SHP77 treated with DMSO at 0.1 percent for 48 hours (cell line): ENCODE data around the gene SCYL1.

Experiments
- DNase-seq: peaks from one replicate; lab custom pipeline; 2025; lab: John Stamatoyannopoulos, UW

SCYL1 gene

DNA sequence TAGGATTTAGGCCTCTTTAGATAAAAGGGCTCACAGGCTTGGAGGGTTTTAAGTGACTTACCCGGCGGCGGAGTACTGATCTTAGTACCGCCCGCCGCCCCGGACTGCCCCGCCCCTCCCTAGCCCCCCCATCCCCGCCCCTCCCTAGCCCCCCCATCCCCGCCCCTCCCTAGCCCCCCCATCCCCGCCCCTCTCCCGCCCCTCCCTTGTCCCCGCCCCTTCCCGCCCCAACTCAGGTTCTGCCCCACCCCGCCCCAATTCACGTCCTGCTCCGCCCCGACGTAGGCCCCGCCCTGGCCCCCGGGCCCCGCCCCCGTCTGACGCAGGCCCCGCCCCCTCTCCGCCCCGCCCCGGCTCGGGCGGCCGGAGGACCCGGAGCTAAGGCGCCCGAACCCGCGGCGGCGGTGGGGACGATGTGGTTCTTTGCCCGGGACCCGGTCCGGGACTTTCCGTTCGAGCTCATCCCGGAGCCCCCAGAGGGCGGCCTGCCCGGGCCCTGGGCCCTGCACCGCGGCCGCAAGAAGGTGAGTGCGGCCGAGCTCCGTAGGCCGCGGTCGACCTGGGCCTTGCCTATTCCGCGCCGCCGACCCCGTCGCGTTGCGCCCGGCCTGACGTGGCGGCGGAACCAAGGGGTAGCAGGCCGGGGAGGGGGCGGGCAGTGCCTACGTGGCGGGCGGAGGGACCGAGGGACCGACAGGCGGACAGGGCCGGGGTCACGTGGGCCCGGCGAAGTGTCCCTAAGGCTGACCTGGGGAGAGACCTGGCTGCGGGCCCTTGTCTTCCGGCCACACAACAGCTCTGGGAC lies at the start of gene SCYL1:
Gene SCYL1 (plus strand): TSS at position 343 of the 805 bp plus-strand sequence. CDS start 71 bp downstream, at position 414.
- DNase-seq, result no peak

- DNase-seq, result no peak
These were observed 48.2 kb upstream of the SCYL1 start for GRCh38 chr11:65476632-65477148.

- DNase-seq, result peak; percentile 77
These were observed 47.5 kb upstream of the SCYL1 start for GRCh38 chr11:65477149-65477965.

GRCh38 chr11:65478388-65479183 lies 46.3 kb upstream of the SCYL1 start:
- no peak for DNase-seq

- DNase-seq, result peak; percentile 63
These were observed 45.4 kb upstream of the SCYL1 start for GRCh38 chr11:65479184-65480145.

DNA sequence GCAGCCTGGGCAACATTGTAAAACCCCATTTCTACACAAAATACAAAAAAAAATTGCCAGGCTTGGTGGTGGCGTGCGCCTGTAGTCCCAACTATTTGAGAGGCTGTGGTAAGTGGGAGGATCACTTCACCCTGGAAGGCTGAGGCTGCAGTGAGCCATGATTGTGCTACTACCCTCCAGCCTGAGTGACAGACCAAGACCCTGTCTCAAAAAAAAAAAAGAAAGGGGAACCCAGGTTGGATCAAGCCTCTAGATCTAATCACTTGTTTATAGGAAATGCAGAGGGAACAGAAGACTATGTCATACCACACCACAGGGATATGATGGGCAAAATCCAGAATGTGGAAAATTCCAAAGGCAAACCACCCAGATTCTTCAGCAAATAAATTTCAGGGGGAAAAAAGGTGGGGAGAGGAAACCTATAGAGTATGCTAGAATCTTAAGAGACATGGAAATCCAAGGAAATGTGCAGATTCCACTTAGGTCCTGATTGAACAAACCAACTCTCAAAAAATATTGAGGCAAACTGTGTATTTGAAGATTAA lies 42.5 kb upstream of the SCYL1 start:
- DNase-seq, result no peak

DNA sequence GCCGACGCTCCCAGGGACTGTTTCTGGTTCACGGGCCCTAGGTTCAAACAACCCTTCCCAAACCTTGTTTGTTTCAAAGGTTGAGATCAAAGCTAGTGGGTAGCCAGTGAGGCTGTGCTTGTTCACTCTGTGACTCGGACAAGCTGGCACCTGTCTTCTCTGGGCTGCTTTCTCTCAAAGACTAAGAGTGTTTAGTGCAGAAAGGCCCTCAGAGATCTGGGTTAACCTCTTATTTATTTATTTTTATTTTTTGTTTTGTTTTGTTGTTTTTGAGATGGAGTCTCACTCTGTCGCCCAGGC lies 39.0 kb upstream of the SCYL1 start:
- no peak for DNase-seq

DNA sequence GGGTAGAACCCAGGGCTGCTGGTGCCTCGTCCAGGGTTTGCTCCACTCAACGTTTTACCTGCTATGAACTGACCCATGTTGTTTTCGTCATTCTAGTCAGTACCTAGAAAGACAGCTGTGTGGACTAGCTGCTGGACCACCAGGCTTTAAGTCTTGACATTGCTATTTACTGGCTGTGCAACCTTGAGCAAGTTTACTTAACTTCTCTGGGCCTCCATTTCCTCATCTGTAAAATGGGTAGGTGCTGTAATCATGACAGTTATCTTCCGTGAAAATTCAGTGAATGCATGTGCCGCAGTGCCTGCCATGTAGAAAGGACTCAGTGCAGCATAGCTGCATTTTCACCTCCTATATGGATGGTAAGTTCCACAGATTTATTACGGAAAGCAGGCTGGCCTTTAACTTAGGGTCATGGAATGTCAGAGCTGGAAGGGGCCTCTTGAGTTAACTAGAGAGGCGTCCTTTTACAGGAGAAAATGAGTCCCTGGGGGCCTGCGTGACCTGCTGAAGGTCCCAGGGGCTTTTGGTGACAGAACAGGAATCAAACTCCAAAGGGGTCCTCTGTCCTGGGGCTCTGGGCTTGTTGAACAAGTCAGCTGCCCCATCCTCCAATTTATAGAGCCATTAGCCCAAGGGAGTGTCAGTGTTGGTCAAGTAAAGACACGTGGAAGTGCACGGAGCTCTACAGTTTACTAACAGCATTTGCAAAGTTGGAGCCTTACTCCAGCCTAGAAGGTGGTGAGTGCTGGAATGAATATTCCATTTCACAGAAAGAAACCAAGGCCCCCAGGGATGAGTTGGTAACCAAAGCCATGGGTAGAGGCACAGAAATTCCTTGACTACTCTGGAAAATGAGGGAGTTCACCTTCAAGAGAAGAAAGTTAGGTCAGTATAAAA lies 38.1 kb upstream of the SCYL1 start:
- DNase-seq, result no peak

GRCh38 chr11:65487467-65488272 lies 37.2 kb upstream of the SCYL1 start:
- DNase-seq, result peak; percentile 98

DNA sequence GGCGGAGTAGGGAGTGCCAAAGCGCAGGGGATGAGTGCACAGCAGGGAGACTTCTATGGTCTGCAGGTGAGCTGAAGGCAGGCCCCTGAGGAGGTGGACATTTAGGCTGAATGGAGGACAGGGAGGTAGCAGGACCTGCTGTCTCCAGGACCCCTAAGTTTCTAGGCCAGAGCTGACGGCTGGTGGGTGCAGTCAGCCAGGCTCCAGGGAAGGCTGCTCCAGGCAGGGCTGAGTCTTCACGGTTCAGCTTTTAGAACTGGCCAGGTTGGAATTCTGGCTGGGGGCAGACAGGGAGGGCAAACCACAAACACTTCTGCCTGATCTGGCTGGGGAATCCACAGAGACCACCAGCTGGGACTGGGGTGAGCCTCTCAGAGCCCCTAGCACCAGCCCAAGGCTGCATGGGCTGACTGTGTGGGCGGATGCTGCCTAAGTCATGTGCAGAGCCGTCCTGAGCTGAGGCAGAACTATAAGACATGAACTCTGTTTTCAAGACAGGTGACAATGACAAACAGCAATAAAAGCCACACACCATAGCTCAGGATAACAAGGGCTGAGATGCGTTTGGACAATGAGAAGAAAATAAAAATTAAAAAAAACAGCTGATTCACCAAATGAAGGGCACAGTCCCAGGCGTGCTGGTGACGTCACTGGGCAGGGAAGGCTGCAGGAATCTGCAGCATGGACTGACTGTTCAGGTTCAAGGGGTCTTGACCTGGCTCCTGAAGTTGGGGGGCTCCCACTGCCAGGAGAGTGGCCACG lies 36.4 kb upstream of the SCYL1 start:
- no peak for DNase-seq

GRCh38 chr11:65489035-65489705 lies 35.7 kb upstream of the SCYL1 start:
- no peak for DNase-seq

- no peak for DNase-seq
These were observed 35.1 kb upstream of the SCYL1 start for GRCh38 chr11:65489706-65490320.

DNA sequence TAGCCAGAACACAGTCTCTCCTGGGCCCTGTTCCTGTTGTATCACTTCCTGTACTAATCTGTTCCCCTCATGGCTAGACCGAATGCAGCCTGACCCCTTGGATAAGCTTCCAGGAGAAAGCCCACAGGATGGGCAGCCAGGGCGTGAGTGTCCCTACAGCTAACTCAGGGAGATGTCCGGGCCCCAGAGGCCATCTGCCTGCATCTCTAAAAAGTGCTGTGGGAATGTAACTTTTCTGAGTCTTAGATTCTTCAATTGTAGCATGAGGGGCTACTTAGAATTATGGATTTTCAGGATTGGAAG lies 33.8 kb upstream of the SCYL1 start:
- no peak for DNase-seq

DNA sequence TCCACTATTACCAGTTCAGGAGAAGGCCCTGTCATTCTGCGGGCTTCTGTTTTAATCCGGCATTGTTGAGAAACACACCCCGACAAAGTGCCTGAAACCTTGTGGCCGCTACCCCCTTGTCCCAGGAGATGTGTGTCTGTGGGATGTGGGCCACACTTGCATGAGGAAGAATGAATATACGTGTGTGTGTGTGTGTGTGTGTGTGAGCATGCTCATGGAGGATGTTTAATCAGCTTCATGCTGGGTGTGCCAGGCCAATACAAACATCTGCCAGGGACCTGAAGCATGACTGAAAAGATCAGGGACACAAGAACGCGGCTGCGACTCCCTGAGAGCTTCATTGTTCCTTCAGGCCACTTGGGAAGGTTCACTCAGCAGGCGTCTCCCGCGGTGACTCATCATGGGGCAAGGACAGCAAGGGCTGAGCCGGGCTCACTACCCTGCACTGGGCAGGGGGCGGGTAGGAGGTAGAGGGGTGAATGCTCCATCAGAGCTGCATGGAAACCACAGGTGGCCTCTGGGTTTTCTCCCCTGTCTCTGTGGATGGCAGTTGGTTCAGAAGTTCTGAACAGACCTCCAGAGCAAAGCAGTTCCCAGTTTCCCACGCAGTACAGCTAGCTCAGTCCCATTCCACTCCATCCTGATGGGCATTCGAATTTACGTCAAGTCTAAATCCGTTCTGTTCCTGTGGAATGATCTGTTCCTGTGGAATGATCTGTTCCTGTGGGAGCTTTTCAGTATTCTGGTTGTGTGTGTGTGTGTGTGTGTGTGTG lies 33.1 kb upstream of the SCYL1 start:
- DNase-seq, result no peak

- DNase-seq, result no peak
These were observed 32.6 kb upstream of the SCYL1 start for GRCh38 chr11:65492387-65492636.

DNA sequence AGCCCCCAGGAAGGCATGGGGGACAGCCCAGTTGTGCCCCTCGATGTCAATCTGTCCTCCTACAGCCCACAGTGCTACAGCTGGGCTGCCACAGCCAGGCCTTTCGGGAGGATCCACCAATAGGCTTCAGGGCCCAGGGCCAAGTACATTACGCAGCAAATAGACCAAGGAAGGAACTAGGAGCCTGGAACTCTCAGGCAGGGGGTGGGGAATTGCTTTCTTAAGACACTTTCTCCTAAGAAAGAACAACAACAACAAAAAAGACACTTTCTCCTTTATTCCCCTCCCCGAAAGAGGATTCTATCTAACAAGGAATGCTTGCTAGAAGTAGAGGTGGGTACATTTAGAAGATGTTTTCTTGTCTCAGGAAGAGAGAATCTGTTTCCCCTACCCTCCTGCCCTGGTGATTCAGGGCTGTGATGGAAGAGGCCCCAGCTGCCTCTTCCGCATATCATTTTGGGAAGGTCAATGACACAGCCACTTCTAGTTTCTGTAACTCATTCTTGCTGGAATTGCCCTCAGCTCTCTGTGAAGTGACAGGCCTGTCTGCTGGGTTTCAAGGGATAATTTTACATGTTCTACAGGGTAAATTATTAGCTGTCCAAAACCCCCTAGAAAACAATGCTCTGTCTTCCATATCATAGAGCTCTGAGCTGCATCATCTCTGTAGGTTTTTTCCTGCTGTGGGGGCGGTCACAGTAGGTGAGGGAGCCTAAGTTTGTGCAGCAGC lies 32.1 kb upstream of the SCYL1 start:
- no peak for DNase-seq
